ENCODE data around the gene RNF38.

DNA sequence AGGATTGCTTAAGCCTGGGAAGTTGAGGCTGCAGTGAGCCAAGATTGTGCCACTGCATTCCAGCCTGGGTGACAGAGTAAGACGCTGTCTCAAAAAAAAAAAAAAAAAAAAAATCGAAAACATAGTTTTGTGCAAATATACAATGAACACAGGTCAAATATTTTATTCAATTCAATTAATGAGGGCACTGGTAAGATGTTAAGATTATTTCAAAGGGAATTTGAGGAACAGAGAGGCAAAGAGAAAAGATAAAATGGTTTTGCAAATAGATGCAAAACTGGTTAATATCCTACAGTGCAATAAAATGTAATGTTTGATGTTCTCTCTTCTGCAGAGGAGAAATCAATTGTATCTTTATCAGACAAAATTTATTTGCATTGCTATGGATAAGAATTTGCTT lies 102.3 kb downstream of the RNF38 start:
- TF ChIP-seq SUZ12 (IDR thresholded peaks at IDR 0.05; ENCODE audit: extremely low read depth, insufficient read depth, insufficient read length) (no peak), YY1 (IDR thresholded peaks at IDR 0.05; ENCODE audit: insufficient read depth, insufficient read length) (no peak)

Data from NT2/D1 (cell line).